HEK293T (cell line): ENCODE results near the gene SUPT4H1.

ENCODE experiments used
- CTCF ChIA-PET: fragments of 350-600 bp; formaldehyde crosslinking; extraction: SDS; loops from one replicate; lab custom pipeline; 2021; ENCODE audit warnings: antibody characterized with exemption, inconsistent platforms; lab: Yijun Ruan, JAX
- POLR2A ChIA-PET: fragments of 350-600 bp; formaldehyde crosslinking; extraction: SDS; loops from one replicate; lab custom pipeline; 2020; ENCODE audit warnings: antibody characterized with exemption, inconsistent platforms; lab: Yijun Ruan, JAX
- DNase-seq: peaks from one replicate; pipeline ENCODE4 v3.0.0; 2012; ENCODE audit warnings: mixed read lengths; ENCODE audit errors: extremely low spot score
- ARNT ChIP-seq: fragments of 450-650 bp; IDR thresholded peaks from 2 replicates; pipeline ENCODE4 v1.6.1; 2017; ENCODE audit warnings: mild to moderate bottlenecking
- BHLHE40 ChIP-seq: fragments of 450-650 bp; IDR thresholded peaks from 2 replicates; pipeline ENCODE4 v1.6.1; 2016; ENCODE audit warnings: mild to moderate bottlenecking, moderate library complexity, borderline replicate concordance
- CTBP1 ChIP-seq: fragments of 450-650 bp; IDR thresholded peaks from 2 replicates; pipeline ENCODE4 v1.6.1; 2016; ENCODE audit warnings: borderline replicate concordance
- ELF4 ChIP-seq: fragments of 450-650 bp; IDR thresholded peaks from 2 replicates; pipeline ENCODE4 v1.6.1; 2017; ENCODE audit warnings: antibody characterized with exemption
- FOXA1 ChIP-seq: fragments of 450-650 bp; IDR thresholded peaks from 2 replicates; pipeline ENCODE4 v1.6.1; 2016; ENCODE audit warnings: mild to moderate bottlenecking
- FOXK2 ChIP-seq: fragments of 450-650 bp; IDR thresholded peaks from 2 replicates; pipeline ENCODE4 v1.6.1; 2016; ENCODE audit warnings: mild to moderate bottlenecking
- FOXM1 ChIP-seq: fragments of 450-650 bp; IDR thresholded peaks from 2 replicates; pipeline ENCODE4 v1.6.1; 2017; ENCODE audit warnings: mild to moderate bottlenecking, borderline replicate concordance
- HDGF ChIP-seq: fragments of 450-650 bp; IDR thresholded peaks from 2 replicates; pipeline ENCODE4 v1.6.1; 2017; ENCODE audit warnings: antibody characterized with exemption, borderline replicate concordance
- L3MBTL2 ChIP-seq: fragments of 450-650 bp; conservative IDR thresholded peaks from 2 replicates; pipeline ENCODE4 v1.6.1; 2016; ENCODE audit warnings: mild to moderate bottlenecking
- LEF1 ChIP-seq: fragments of 450-650 bp; IDR thresholded peaks from 2 replicates; pipeline ENCODE4 v1.6.1; 2017; ENCODE audit warnings: mild to moderate bottlenecking, borderline replicate concordance
- NFRKB ChIP-seq: fragments of 450-650 bp; IDR thresholded peaks from 2 replicates; pipeline ENCODE4 v1.6.1; 2016; ENCODE audit warnings: mild to moderate bottlenecking, moderate library complexity
- SP1 ChIP-seq: fragments of 450-650 bp; IDR thresholded peaks from 2 replicates; pipeline ENCODE4 v1.6.1; 2017
- SUZ12 ChIP-seq: fragments of 450-650 bp; IDR thresholded peaks from 2 replicates; pipeline ENCODE4 v1.6.1; 2016; ENCODE audit warnings: mild to moderate bottlenecking
- TARDBP ChIP-seq: fragments of 450-650 bp; IDR thresholded peaks from 2 replicates; pipeline ENCODE4 v1.6.1; 2016
- ZNF384 ChIP-seq: fragments of 450-650 bp; IDR thresholded peaks from 2 replicates; pipeline ENCODE4 v1.6.1; 2016
- TF ChIP-seq, protein P1 (sequence below): fragments of 450-650 bp; IDR thresholded peaks from 2 replicates; pipeline ENCODE4 v1.6.1; 2016

SUPT4H1 gene

DNA sequence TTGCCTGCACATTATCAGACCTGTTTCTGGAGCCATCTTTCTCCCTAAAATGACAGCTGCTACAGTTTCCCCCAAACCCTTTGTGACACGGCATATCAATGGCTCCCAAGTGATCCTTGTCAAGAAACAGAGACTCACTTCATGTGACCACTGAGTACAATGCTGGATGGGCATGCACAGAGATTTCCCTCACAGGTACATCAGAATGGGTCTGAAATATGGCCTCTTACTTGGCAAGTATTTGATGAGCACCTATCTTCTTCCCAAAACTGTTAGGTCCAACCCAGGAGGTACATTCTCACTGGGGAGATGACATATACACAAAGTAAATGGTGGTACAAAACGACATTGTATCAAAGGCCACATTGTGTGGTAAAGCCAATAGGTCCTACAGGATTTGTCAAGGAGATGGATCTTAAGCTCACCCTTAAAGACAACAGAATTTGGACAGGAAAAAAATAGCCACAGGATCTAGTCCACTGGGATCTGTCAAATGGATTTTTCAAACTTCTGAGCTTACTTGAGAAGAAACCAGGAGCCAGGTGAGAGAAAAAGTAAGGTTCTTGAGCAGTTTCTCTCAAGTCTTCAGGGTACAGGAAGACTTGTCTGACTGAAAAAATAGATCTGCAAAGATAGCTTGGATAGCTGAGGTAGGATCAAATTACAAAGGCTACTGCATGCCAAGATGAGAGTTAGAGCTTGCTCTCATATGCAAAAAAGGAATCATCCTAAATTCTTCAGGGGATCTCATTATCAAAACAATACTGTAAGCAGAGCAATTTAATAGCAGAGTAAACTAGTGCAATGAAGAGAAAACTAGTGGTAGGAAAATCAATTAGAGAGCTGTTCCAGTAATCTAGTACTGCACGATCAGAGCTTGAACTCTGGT, 36.5 kb upstream of the SUPT4H1 start:
- no peak for DNase-seq
- CTCF ChIA-PET = interaction anchor here (0.6 to 0.9 kb wide), 3 partner anchors 11 to 33 kb away, joined by 3 read pairs; no protein-coding TSS in a partner anchor
- POLR2A ChIA-PET = interaction anchor here (1.2 to 5.1 kb wide), 4 partner anchors 25 to 42 kb away, joined by 5 to 29 read pairs (median 8); partner anchors contain the start of genes RNF43 and SUPT4H1
- no peak for TF ChIP-seq L3MBTL2
- TF ChIP-seq CTBP1 = no peak
- no peak for TF ChIP-seq FOXM1
- TF ChIP-seq LEF1 = no peak
- no peak for TF ChIP-seq SUZ12
- no peak for TF ChIP-seq BHLHE40
- TF ChIP-seq FOXA1 = no peak
- no peak for TF ChIP-seq FOXK2

DNA sequence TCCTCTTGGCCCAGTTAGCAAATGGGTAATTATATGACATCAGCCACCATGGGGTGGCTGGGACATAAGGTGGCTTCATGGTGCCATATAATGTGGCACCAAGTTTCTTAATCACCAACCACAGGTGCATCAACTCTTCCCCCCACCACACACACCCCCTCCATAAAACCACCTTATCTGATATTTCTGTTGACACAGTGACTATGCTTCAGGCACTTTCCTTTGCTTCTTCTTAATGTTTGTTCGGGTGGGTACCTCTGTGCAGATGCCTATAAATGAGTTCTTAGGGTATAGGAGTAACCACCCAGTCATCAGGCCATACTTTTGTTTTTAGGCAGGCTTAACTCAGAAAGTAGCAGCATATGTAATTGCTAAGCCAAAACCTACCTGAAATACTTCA, 35.8 kb upstream of the SUPT4H1 start:
- no peak for DNase-seq
- TF ChIP-seq CTBP1 (no peak), ELF4 (no peak), TARDBP (no peak), FOXA1 (no peak), LEF1 (no peak), SUZ12 (no peak), BHLHE40 (no peak)
- TF ChIP-seq, protein P1, sequence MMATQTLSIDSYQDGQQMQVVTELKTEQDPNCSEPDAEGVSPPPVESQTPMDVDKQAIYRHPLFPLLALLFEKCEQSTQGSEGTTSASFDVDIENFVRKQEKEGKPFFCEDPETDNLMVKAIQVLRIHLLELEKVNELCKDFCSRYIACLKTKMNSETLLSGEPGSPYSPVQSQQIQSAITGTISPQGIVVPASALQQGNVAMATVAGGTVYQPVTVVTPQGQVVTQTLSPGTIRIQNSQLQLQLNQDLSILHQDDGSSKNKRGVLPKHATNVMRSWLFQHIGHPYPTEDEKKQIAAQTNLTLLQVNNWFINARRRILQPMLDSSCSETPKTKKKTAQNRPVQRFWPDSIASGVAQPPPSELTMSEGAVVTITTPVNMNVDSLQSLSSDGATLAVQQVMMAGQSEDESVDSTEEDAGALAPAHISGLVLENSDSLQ = no peak
- ChIA-PET CTCF (interaction anchor here (0.6 kb wide), 1 partner anchor 12 kb away, joined by 3 read pairs; no protein-coding TSS in a partner anchor), POLR2A (no interaction called here)

DNA sequence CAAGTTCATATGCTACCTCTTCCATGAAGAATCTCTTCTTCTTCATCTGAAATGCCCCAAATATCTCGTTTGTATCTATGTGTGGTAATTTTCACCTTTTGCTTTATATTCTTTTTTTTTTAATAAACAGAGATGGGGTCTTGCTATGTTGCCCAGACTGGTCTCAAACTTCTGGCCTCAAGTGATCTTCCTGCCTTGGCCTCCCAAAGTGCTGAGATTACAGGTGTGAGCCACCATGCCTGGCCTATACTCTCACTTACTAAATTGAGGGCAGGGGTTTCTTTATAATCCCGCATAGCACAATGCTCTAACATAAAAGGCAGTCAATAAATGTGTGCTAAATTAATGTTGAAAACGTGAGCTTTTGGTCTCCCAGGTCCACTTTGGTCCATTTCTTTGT, 34.7 kb upstream of the SUPT4H1 start:
- POLR2A ChIA-PET = no interaction called here
- CTCF ChIA-PET = no interaction called here
- DNase-seq = no peak
- TF ChIP-seq BHLHE40 = no peak
- no peak for TF ChIP-seq ARNT
- TF ChIP-seq L3MBTL2 = no peak
- TF ChIP-seq CTBP1 = no peak
- no peak for TF ChIP-seq SP1
- TF ChIP-seq FOXA1 = no peak
- TF ChIP-seq NFRKB = no peak
- no peak for TF ChIP-seq TARDBP
- TF ChIP-seq HDGF = no peak
- TF ChIP-seq LEF1 = no peak
- no peak for TF ChIP-seq FOXM1
- TF ChIP-seq SUZ12 = no peak
- no peak for TF ChIP-seq ZNF384

DNA sequence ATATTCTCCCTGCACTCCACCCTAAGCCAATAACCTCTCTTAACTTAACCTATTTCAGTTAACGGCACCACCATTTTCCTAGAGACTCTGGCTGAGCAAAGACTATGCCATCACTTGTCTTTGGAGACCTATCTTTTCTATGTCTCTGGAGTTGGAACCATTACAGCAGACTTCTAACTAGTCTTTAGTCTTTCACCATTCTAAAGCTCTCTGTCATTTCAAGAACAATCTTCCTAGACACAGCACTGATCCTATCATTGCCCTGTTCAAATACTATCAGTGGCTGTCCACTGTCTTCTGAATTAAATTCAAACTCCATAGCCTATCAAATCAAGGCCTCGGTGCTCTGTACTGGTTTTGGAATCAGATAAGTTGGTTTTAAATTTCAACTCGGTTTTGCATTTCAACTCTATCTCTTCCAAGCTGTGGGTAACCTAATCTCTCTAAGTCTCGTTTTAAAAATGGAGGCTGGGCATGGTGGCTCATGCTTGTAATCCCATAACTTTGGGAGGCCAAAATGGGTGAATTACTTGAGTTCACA, 33.4 kb upstream of the SUPT4H1 start:
- DNase-seq = no peak
- TF ChIP-seq L3MBTL2 = no peak
- TF ChIP-seq NFRKB = no peak
- TF ChIP-seq LEF1 = no peak
- TF ChIP-seq ELF4 = no peak
- TF ChIP-seq SUZ12 = no peak
- no peak for TF ChIP-seq TARDBP
- no peak for TF ChIP-seq ZNF384
- no peak for TF ChIP-seq FOXK2
- TF ChIP-seq BHLHE40 = no peak
- no peak for TF ChIP-seq HDGF
- no peak for TF ChIP-seq CTBP1
- TF ChIP-seq SP1 = no peak
- no peak for TF ChIP-seq ARNT
- no peak for TF ChIP-seq FOXM1
- ChIA-PET POLR2A (no interaction called here), CTCF (no interaction called here)

DNA sequence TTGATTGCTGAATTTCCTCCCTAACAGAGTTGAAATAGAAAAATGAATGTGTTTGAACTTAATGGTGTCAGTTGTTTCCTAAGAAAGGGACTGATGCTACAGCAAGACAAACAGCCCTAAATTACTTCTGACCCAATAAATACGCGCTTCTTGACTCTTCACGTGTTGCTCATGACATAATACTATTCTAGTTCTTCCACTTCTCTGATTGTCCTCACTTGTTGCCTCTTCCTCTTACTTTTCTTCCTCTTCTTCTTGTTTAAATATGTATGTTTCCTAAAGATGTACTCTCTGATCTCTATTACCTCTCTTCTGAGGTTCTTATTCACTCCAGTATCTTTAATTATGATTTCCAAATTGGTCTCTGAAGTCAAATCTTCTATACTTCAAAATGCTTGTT, 32.9 kb upstream of the SUPT4H1 start:
- ChIA-PET POLR2A (no interaction called here), CTCF (no interaction called here)
- TF ChIP-seq ZNF384 (no peak), BHLHE40 (no peak), NFRKB (no peak), L3MBTL2 (no peak), SP1 (no peak), TARDBP (no peak), LEF1 (no peak), FOXK2 (no peak)
- TF ChIP-seq, protein P1 = no peak

DNA sequence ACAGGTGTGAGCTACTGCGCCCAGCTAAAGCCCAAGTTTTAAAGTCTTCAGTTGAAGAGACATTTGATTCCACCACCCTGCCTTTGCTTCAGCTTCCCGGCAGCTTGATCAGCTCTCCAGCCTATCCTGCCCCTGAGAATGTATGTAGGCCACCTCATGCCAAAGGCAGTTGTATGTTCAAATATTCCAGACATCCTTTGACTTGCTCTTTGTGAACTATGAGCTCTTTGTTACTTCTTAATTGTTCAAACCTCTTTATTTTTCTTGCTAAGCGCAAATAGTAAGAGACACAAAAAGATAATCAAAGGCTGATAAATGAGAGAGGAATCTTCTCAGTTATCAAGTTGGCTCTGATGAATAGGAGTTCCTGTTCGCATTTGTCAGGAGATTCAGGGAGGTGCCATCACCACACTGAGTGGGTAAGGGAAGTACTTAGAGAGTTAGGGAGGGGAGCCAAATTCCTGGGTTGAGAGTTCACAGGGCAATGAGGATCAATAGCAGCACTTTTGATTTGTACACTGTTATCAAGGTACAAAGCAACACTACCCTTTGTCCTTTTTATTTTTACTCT, 32.0 kb upstream of the SUPT4H1 start:
- no peak for DNase-seq
- POLR2A ChIA-PET = interaction anchor here (1.0 to 1.7 kb wide), 2 partner anchors 31 to 32 kb away, joined by 4 to 6 read pairs; partner anchors contain the start of gene SUPT4H1
- CTCF ChIA-PET = interaction anchor here (0.5 to 1.0 kb wide), 2 partner anchors 34 to 149 kb away, joined by 3 to 4 read pairs; partner anchors contain the start of gene RNF43
- TF ChIP-seq NFRKB (no peak), L3MBTL2 (no peak), ZNF384 (no peak), SUZ12 (no peak), ELF4 (no peak), FOXK2 (no peak), TARDBP (no peak), BHLHE40 (no peak), FOXM1 (no peak), ARNT (no peak), LEF1 (no peak), SP1 (no peak), FOXA1 (no peak), HDGF (no peak)
- TF ChIP-seq, protein P1 = no peak

More for the DNA sequence above, 32.9 kb upstream of the SUPT4H1 start:
- DNase-seq = no peak
